ENCODE results near the gene ROR1.

ROR1 gene

DNA sequence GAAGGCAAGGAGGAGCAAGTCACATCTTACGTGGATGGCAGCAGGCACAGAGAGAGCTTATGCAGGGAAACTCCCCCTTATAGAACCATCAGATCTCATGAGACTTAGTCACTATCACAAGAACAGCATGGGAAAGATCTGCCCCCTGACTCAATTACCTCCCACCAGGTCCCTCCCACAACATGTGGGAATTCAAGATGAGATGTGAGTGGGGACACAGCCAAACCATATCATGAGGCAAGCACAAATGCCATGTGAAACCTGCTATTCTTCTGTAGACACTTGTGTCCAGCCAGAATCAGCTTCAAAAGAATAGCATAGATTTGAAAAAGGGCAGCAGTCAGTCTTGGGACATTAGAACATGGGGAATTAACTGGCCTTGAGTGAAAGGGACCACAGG is 397.4 kb downstream of the ROR1 start:
- peaks cover 20% of the 10 kb centered on the region for H3F3A ChIP-seq (ENCODE audit: insufficient read depth, low read length)
- H3K9ac ChIP-seq (ENCODE audit: low read length), result no peak overlapping the region
- H3K4me1 ChIP-seq (ENCODE audit: low read length), result peaks cover 20% of the 10 kb centered on the region
- no peaks in the 10 kb centered on the region for H3K9me2 ChIP-seq (replicated peaks; ENCODE audit: insufficient read depth, low read length)
- H3K4me2 ChIP-seq (ENCODE audit: low read depth, low read length), result peak overlapping the region; percentile 67; the same call in 1 of the 2 replicates
- H3K27me3 ChIP-seq (replicated peaks; ENCODE audit: insufficient read depth, low read length), result no peaks in the 10 kb centered on the region
- H2AFZ ChIP-seq (ENCODE audit: low read length), result peak overlapping the region; percentile 40
- no peaks in the 10 kb centered on the region for H4K20me1 ChIP-seq (ENCODE audit: insufficient read depth, low read length)
- H3K79me2 ChIP-seq (ENCODE audit: low read length), result no peaks in the 10 kb centered on the region
- H3K27ac ChIP-seq (ENCODE audit: low read length), result peak overlapping the region; percentile 55; the same call in 1 of the 2 replicates
- no peak for DNase-seq
- TF ChIP-seq EZH2 (optimal IDR thresholded peaks at IDR 0.05; ENCODE audit: low read depth, low read length) (no peak), EZH2phosphoT487 (IDR thresholded peaks at IDR 0.05; ENCODE audit: low read length) (no peak)
- TF ChIP-seq, protein P1, sequence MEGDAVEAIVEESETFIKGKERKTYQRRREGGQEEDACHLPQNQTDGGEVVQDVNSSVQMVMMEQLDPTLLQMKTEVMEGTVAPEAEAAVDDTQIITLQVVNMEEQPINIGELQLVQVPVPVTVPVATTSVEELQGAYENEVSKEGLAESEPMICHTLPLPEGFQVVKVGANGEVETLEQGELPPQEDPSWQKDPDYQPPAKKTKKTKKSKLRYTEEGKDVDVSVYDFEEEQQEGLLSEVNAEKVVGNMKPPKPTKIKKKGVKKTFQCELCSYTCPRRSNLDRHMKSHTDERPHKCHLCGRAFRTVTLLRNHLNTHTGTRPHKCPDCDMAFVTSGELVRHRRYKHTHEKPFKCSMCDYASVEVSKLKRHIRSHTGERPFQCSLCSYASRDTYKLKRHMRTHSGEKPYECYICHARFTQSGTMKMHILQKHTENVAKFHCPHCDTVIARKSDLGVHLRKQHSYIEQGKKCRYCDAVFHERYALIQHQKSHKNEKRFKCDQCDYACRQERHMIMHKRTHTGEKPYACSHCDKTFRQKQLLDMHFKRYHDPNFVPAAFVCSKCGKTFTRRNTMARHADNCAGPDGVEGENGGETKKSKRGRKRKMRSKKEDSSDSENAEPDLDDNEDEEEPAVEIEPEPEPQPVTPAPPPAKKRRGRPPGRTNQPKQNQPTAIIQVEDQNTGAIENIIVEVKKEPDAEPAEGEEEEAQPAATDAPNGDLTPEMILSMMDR (IDR thresholded peaks at IDR 0.05; ENCODE audit: low read length), result no peak
- no peaks in the 10 kb centered on the region for H3K36me3 ChIP-seq (replicated peaks; ENCODE audit: insufficient read depth, low read length)
- H3K4me3 ChIP-seq (ENCODE audit: low read length), result no peak overlapping the region
- no peaks in the 10 kb centered on the region for H3K9me3 ChIP-seq (replicated peaks; ENCODE audit: insufficient read depth, low read length)

DNA sequence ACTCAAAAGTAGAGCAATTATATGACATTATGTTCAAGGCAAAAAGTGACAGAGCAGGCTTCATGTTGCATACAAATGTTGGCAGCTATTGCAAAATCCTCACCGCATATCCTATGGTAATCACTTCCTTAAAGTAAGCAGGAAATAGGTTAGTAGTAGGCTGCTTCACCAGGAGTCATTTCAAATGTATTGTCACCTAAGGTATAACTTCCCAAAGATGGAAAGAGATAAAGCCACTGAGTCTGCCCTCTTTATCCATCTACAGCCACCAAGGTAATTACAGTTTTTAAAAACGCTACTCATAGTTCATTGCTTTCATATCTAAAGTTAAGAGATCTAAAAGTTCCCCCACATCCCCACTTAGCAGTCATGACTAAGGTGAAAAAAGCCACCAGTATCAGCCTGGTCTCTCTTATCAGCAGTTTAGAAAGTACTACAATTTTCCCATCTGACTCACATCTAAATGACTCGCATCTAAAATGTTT is 398.0 kb downstream of the ROR1 start:
- TF ChIP-seq, protein P1 (IDR thresholded peaks at IDR 0.05; ENCODE audit: low read length), result no peak
- peaks cover 20% of the 10 kb centered on the region for H3K4me1 ChIP-seq (ENCODE audit: low read length)
- H3K4me3 ChIP-seq (ENCODE audit: low read length), result peak overlapping the region; percentile 13; the same call in 1 of the 2 replicates
- peaks cover 20% of the 10 kb centered on the region for H3F3A ChIP-seq (ENCODE audit: insufficient read depth, low read length)
- H3K36me3 ChIP-seq (replicated peaks; ENCODE audit: insufficient read depth, low read length), result no peaks in the 10 kb centered on the region
- H3K9ac ChIP-seq (ENCODE audit: low read length), result no peak overlapping the region
- peak overlapping the region; percentile 67 for H3K4me2 ChIP-seq (ENCODE audit: low read depth, low read length)
- H3K9me3 ChIP-seq (replicated peaks; ENCODE audit: insufficient read depth, low read length), result no peaks in the 10 kb centered on the region
- peak overlapping the region; percentile 40 for H2AFZ ChIP-seq (ENCODE audit: low read length)
- H3K79me2 ChIP-seq (ENCODE audit: low read length), result no peaks in the 10 kb centered on the region
- no peaks in the 10 kb centered on the region for H3K27me3 ChIP-seq (replicated peaks; ENCODE audit: insufficient read depth, low read length)
- peak overlapping the region; percentile 55; the same call in 1 of the 2 replicates for H3K27ac ChIP-seq (ENCODE audit: low read length)
- no peaks in the 10 kb centered on the region for H4K20me1 ChIP-seq (ENCODE audit: insufficient read depth, low read length)
- DNase-seq, result peak; percentile 60
- H3K9me2 ChIP-seq (replicated peaks; ENCODE audit: insufficient read depth, low read length), result no peaks in the 10 kb centered on the region

DNA sequence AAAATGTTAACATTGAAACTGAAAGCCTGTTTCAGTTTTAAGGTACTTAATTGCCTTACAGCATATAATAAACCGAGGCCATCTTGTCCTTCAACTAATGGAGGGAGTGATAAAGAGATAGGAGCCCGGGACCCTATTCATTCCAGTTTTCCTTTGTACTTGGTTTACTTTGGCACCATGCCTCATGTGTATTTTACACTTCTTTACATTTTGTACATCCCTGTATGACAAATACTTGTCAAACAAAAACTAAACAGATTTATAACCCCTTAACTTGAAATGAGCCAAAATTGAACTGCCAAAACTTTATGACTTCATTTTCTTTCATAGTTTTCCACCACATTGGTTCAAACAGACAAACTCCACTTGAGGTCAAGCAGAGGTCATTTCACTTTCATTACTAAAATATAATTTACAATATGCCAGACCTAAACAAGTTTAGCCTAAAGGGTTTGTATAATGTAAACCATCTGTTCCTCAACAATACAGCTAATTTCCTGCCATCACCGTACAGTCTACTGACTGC is 398.7 kb downstream of the ROR1 start:
- TF ChIP-seq EZH2 (optimal IDR thresholded peaks at IDR 0.05; ENCODE audit: low read depth, low read length) (no peak), EZH2phosphoT487 (IDR thresholded peaks at IDR 0.05; ENCODE audit: low read length) (no peak)
- TF ChIP-seq, protein P1 (IDR thresholded peaks at IDR 0.05; ENCODE audit: low read length), result no peak
- no peaks in the 10 kb centered on the region for H3K9me3 ChIP-seq (replicated peaks; ENCODE audit: insufficient read depth, low read length)
- no peaks in the 10 kb centered on the region for H3K79me2 ChIP-seq (ENCODE audit: low read length)
- H3K36me3 ChIP-seq (replicated peaks; ENCODE audit: insufficient read depth, low read length), result no peaks in the 10 kb centered on the region
- H3K9ac ChIP-seq (ENCODE audit: low read length), result no peak overlapping the region
- no peaks in the 10 kb centered on the region for H3K27me3 ChIP-seq (replicated peaks; ENCODE audit: insufficient read depth, low read length)
- H3K27ac ChIP-seq (ENCODE audit: low read length), result peak overlapping the region; percentile 55; the same call in 1 of the 2 replicates
- peak; percentile 40 for DNase-seq
- H3K9me2 ChIP-seq (replicated peaks; ENCODE audit: insufficient read depth, low read length), result no peaks in the 10 kb centered on the region
- peak overlapping the region; percentile 31; the same call in 1 of the 2 replicates for H3K4me3 ChIP-seq (ENCODE audit: low read length)
- no peaks in the 10 kb centered on the region for H4K20me1 ChIP-seq (ENCODE audit: insufficient read depth, low read length)
- H3K4me1 ChIP-seq (ENCODE audit: low read length), result peaks cover 20% of the 10 kb centered on the region
- H2AFZ ChIP-seq (ENCODE audit: low read length), result peak overlapping the region; percentile 19
- H3F3A ChIP-seq (ENCODE audit: insufficient read depth, low read length), result peaks cover 20% of the 10 kb centered on the region
- peak overlapping the region; percentile 54 for H3K4me2 ChIP-seq (ENCODE audit: low read depth, low read length)
